D341Med (cell line): ENCODE results near the gene LILRA6.

Experiments used
- DNase-seq: peaks from one replicate; pipeline ENCODE4 v3.0.0; 2012; ENCODE audit warnings: low spot score

The LILRA6 gene

GRCh38 chr19:54188215-54188871, 54.2 kb downstream of the LILRA6 start:
- DNase-seq, result no peak

- no peak for DNase-seq
These were observed 55.6 kb downstream of the LILRA6 start for GRCh38 chr19:54186934-54187381.
